GM19193 (cell line): ENCODE measurements around the gene P2RY12.

Experiments used
- POLR2A ChIP-seq: IDR thresholded peaks from 4 replicates; pipeline ENCODE4 v1.6.1; 2011; ENCODE audit not compliant: insufficient read depth, insufficient read length; ENCODE audit errors: extremely low read depth

P2RY12 gene

GRCh38 chr3:151377768-151378385, 6.7 kb downstream of the P2RY12 start:
- no peak for TF ChIP-seq POLR2A

GRCh38 chr3:151372063-151372820, 12.3 kb downstream of the P2RY12 start:
- TF ChIP-seq POLR2A: no peak

- TF ChIP-seq POLR2A: no peak
Observed at GRCh38 chr3:151371526-151371925, 13.0 kb downstream of the P2RY12 start.

GRCh38 chr3:151367448-151367847, 17.1 kb downstream of the P2RY12 start:
- TF ChIP-seq POLR2A: no peak

- TF ChIP-seq POLR2A: no peak
Observed at GRCh38 chr3:151366993-151367392, 17.6 kb downstream of the P2RY12 start.

GRCh38 chr3:151362751-151363174, 21.8 kb downstream of the P2RY12 start:
- TF ChIP-seq POLR2A: no peak

- no peak for TF ChIP-seq POLR2A
Observed at GRCh38 chr3:151357463-151357850, 27.1 kb downstream of the P2RY12 start.

GRCh38 chr3:151356794-151357462, 27.6 kb downstream of the P2RY12 start:
- TF ChIP-seq POLR2A: no peak

- TF ChIP-seq POLR2A: no peak
Observed at GRCh38 chr3:151351648-151352047, 32.9 kb downstream of the P2RY12 start.

GRCh38 chr3:151351219-151351618, 33.3 kb downstream of the P2RY12 start:
- no peak for TF ChIP-seq POLR2A

GRCh38 chr3:151350656-151351055, 33.9 kb downstream of the P2RY12 start:
- TF ChIP-seq POLR2A: no peak

GRCh38 chr3:151347432-151347831, 37.1 kb downstream of the P2RY12 start:
- no peak for TF ChIP-seq POLR2A

- TF ChIP-seq POLR2A: no peak
Observed at GRCh38 chr3:151346292-151346691, 38.3 kb downstream of the P2RY12 start.

- no peak for TF ChIP-seq POLR2A
Observed at GRCh38 chr3:151345859-151346258, 38.7 kb downstream of the P2RY12 start.

GRCh38 chr3:151331696-151332095, 52.9 kb downstream of the P2RY12 start:
- TF ChIP-seq POLR2A: no peak

GRCh38 chr3:151330899-151331298, 53.7 kb downstream of the P2RY12 start:
- TF ChIP-seq POLR2A: no peak
